ENCODE data around the gene KRTAP2-4. TPM values are rescaled to one million over a fixed set of nuclear protein-coding genes. Genes with fewer than 3 reads are reported as not detected.
"Not testable (repeated sequence)": the region's sequence is repeated elsewhere in the genome, so short reads cannot be mapped to it uniquely, and the experiment has no call there.

The KRTAP2-4 gene
- total RNA-seq, 2 experiments from 2014 or later = not detected

- CTCF ChIA-PET = no interaction called here
- POLR2A ChIA-PET = no interaction called here
- no peak for DNase-seq
- Mint-ChIP-seq H3K27me3 (peaks cover 21% of the 10 kb centered on the region), H3K36me3 (ENCODE audit: low read depth) (no peaks in the 10 kb centered on the region), H3K4me1 (no peaks in the 10 kb centered on the region), H3K27ac (no peak overlapping the region), H3K4me3 (no peak overlapping the region), H3K9me3 (ENCODE audit: low read depth) (no peaks in the 10 kb centered on the region)
- no peak for ATAC-seq
- intact Hi-C loops (cut with DNase I, micrococcal nuclease) = no loop called here
Measured at GRCh38 chr17:41049110-41049509, 16.6 kb downstream of the KRTAP2-4 start.

GRCh38 chr17:41048441-41048840, 17.2 kb downstream of the KRTAP2-4 start:
- DNase-seq (no peak), ATAC-seq (no peak)
- H3K27ac Mint-ChIP-seq = no peak overlapping the region
- no peaks in the 10 kb centered on the region for H3K4me1 Mint-ChIP-seq
- H3K36me3 Mint-ChIP-seq (ENCODE audit: low read depth) = no peaks in the 10 kb centered on the region
- POLR2A ChIA-PET = no interaction called here
- no peak overlapping the region for H3K4me3 Mint-ChIP-seq
- intact Hi-C loops (cut with DNase I, micrococcal nuclease) = no loop called here
- peaks cover 21% of the 10 kb centered on the region for H3K27me3 Mint-ChIP-seq
- H3K9me3 Mint-ChIP-seq (ENCODE audit: low read depth) = peaks cover 4% of the 10 kb centered on the region
- CTCF ChIA-PET = no interaction called here

- H3K4me3 Mint-ChIP-seq; CTCF ChIA-PET; POLR2A ChIA-PET; DNase-seq; H3K9me3 Mint-ChIP-seq (ENCODE audit: low read depth); H3K4me1 Mint-ChIP-seq; H3K36me3 Mint-ChIP-seq (ENCODE audit: low read depth); H3K27ac Mint-ChIP-seq; ATAC-seq; intact Hi-C loops (cut with DNase I, micrococcal nuclease): not testable (repeated sequence)
- H3K27me3 Mint-ChIP-seq = peaks cover 21% of the 10 kb centered on the region
Measured at GRCh38 chr17:41046735-41047465, 18.8 kb downstream of the KRTAP2-4 start, which contains the start of gene KRTAP2-1. KRTAP2-1 (minus strand) TSS chr17:41047316; CDS start chr17:41047267, 49 bp downstream.

GRCh38 chr17:41042953-41043352, 22.7 kb downstream of the KRTAP2-4 start:
- Mint-ChIP-seq H3K4me1 (no peaks in the 10 kb centered on the region), H3K9me3 (ENCODE audit: low read depth) (peaks cover 5% of the 10 kb centered on the region), H3K27ac (no peak overlapping the region), H3K4me3 (no peak overlapping the region), H3K27me3 (peaks cover 12% of the 10 kb centered on the region), H3K36me3 (ENCODE audit: low read depth) (no peaks in the 10 kb centered on the region)
- DNase-seq (no peak), ATAC-seq (no peak)
- ChIA-PET POLR2A (no interaction called here), CTCF (no interaction called here)
- intact Hi-C loops (cut with DNase I, micrococcal nuclease) = no loop called here

GRCh38 chr17:41040783-41041571, 24.7 kb downstream of the KRTAP2-4 start, which contains the start of gene KRTAP1-1:
KRTAP1-1 (minus strand) TSS chr17:41041450; CDS start chr17:41041397, 53 bp downstream.
- CTCF ChIA-PET = interaction anchor here (0.5 kb wide), 1 partner anchor 28 kb away, joined by 3 read pairs; no protein-coding TSS in a partner anchor
- ATAC-seq; H3K9me3 Mint-ChIP-seq (ENCODE audit: low read depth); POLR2A ChIA-PET; H3K4me1 Mint-ChIP-seq; H3K36me3 Mint-ChIP-seq (ENCODE audit: low read depth); H3K4me3 Mint-ChIP-seq; H3K27ac Mint-ChIP-seq; H3K27me3 Mint-ChIP-seq; intact Hi-C loops (cut with DNase I, micrococcal nuclease); DNase-seq: not testable (repeated sequence)

GRCh38 chr17:41037853-41038350, 27.8 kb downstream of the KRTAP2-4 start:
- H3K4me3 Mint-ChIP-seq = no peak overlapping the region
- no peaks in the 10 kb centered on the region for H3K4me1 Mint-ChIP-seq
- ChIA-PET CTCF (interaction anchor here (1.1 kb wide), 1 partner anchor 36 kb away, joined by 3 read pairs; no protein-coding TSS in a partner anchor), POLR2A (no interaction called here)
- DNase-seq (no peak), ATAC-seq (no peak)
- no peaks in the 10 kb centered on the region for H3K9me3 Mint-ChIP-seq (ENCODE audit: low read depth)
- intact Hi-C loops (cut with DNase I, micrococcal nuclease) = no loop called here
- H3K27ac Mint-ChIP-seq = no peak overlapping the region
- peaks cover 3% of the 10 kb centered on the region for H3K27me3 Mint-ChIP-seq
- no peaks in the 10 kb centered on the region for H3K36me3 Mint-ChIP-seq (ENCODE audit: low read depth)

- intact Hi-C loops (cut with DNase I, micrococcal nuclease); H3K4me1 Mint-ChIP-seq; H3K36me3 Mint-ChIP-seq (ENCODE audit: low read depth); H3K4me3 Mint-ChIP-seq; POLR2A ChIA-PET; DNase-seq; H3K27ac Mint-ChIP-seq; H3K9me3 Mint-ChIP-seq (ENCODE audit: low read depth); ATAC-seq; H3K27me3 Mint-ChIP-seq; CTCF ChIA-PET: not testable (repeated sequence)
Measured at GRCh38 chr17:41034346-41034935, 31.2 kb downstream of the KRTAP2-4 start, which contains the start of gene KRTAP1-3. KRTAP1-3 (minus strand) TSS chr17:41034874; CDS start chr17:41034821, 53 bp downstream.

- ChIA-PET CTCF (interaction anchor here (0.7 to 2.4 kb wide), 4 partner anchors 11 to 145 kb away, joined by 4 to 7 read pairs (median 4); partner anchors contain the start of gene KRT20), POLR2A (no interaction called here)
- no peaks in the 10 kb centered on the region for H3K4me1 Mint-ChIP-seq
- DNase-seq = no peak
- ATAC-seq = no peak
- peaks cover 11% of the 10 kb centered on the region for H3K27me3 Mint-ChIP-seq
- H3K9me3 Mint-ChIP-seq (ENCODE audit: low read depth) = no peaks in the 10 kb centered on the region
- no peak within 1 kb of the TSS for H3K4me3 Mint-ChIP-seq
- intact Hi-C loops (cut with DNase I, micrococcal nuclease) = no loop called here
- H3K27ac Mint-ChIP-seq = no peak within 1 kb of the TSS
- H3K36me3 Mint-ChIP-seq (ENCODE audit: low read depth) = no peaks in the 10 kb centered on the region
Measured at GRCh38 chr17:41029633-41030245, 35.9 kb downstream of the KRTAP2-4 start, which contains the start of gene KRTAP1-4. KRTAP1-4 (minus strand) TSS chr17:41030195; CDS start chr17:41030078, 117 bp downstream.

- Mint-ChIP-seq H3K36me3 (ENCODE audit: low read depth) (no peaks in the 10 kb centered on the region), H3K9me3 (ENCODE audit: low read depth) (no peaks in the 10 kb centered on the region), H3K4me1 (no peaks in the 10 kb centered on the region), H3K27ac (no peak within 1 kb of the TSS), H3K27me3 (peaks cover 9% of the 10 kb centered on the region), H3K4me3 (no peak within 1 kb of the TSS)
- no peak for ATAC-seq
- CTCF ChIA-PET = no interaction called here
- POLR2A ChIA-PET = no interaction called here
- no peak for DNase-seq
- intact Hi-C loops (cut with DNase I, micrococcal nuclease) = no loop called here
Measured at GRCh38 chr17:41026715-41027471, 38.8 kb downstream of the KRTAP2-4 start, which contains the start of gene KRTAP1-5. KRTAP1-5 (minus strand) TSS chr17:41027208; CDS start chr17:41027155, 53 bp downstream.

GRCh38 chr17:41024697-41025096, 41.0 kb downstream of the KRTAP2-4 start:
- no peak for ATAC-seq
- no peak overlapping the region for H3K4me3 Mint-ChIP-seq
- H3K27me3 Mint-ChIP-seq = peaks cover 7% of the 10 kb centered on the region
- no peaks in the 10 kb centered on the region for H3K4me1 Mint-ChIP-seq
- H3K36me3 Mint-ChIP-seq (ENCODE audit: low read depth) = no peaks in the 10 kb centered on the region
- no peak for DNase-seq
- CTCF ChIA-PET = interaction anchor here (0.7 to 1.7 kb wide), 2 partner anchors 10 to 19 kb away, joined by 3 to 6 read pairs; no protein-coding TSS in a partner anchor
- intact Hi-C loops (cut with DNase I, micrococcal nuclease) = no loop called here
- peaks cover 4% of the 10 kb centered on the region for H3K9me3 Mint-ChIP-seq (ENCODE audit: low read depth)
- H3K27ac Mint-ChIP-seq = no peak overlapping the region
- POLR2A ChIA-PET = no interaction called here

Data from activated CD4-positive, alpha-beta T cell treated with anti-CD3 and anti-CD28 coated beads for 36 hours (primary cell).